HG03457 (cell line): ENCODE measurements around the gene CACNA1D.

Experiments used
- ATAC-seq: cut with Tn5 transposase; IDR thresholded peaks from one replicate; pipeline ENCODE4 v1.9.1; 2021; ENCODE audit warnings: moderate number of reproducible peaks; ENCODE audit not compliant: unreplicated experiment

Gene CACNA1D

GRCh38 chr3:53818221-53819162, 324.1 kb downstream of the CACNA1D start:
- ATAC-seq = no peak

DNA sequence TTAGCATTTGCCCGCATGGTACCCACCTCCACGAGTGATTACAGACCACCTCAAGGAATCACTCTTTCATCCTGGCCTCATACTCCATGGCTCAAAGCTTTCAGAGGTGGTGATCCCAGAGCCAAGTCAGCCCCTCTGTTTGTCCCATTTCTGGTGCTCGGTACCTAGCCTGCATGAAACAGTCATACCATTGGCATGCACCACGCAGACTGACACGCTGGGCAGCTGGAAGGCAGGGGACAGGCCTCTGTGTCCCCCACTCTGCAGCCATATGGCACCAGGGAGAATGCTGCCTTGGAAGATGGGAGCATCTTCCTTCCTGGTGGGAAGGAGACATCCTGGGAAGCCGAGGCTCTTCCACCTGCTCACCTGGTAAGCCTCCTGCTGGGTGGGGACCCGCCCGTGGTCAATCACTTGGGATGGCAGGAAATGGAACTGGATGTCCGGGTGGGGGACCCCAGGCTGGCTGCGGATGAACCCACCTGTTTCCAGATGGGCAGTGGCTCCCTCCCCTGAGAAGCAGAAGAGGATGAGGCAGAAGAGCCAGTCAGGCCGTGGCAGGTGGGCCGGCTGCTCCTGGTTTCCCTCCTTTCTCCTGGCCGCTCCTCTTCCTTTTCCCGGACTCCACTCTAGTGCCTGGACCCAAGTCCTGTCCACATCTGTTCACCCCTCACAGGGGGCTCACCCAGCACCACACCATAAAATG, 324.9 kb downstream of the CACNA1D start:
- no peak for ATAC-seq

DNA sequence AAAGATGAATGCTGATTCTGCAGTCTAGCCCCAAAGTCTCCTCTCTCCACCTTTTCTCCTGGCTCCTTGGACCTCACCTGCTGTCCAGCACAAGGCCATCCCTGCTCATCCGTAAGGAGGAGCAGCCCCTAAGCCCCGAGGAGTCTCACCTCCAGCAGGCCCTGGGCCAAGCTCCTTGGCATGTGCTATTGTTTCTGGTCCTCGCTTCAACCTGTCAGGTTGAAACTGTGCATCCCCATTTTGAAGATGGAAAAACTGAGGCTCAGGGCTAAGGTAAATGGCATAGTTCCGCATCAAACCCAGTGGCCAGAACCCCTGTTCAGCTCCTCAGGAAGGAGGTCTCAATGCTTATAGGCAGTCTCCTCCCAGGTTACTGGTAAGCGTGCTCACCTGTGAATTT, 325.7 kb downstream of the CACNA1D start:
- ATAC-seq = no peak

GRCh38 chr3:53820756-53821580, 326.6 kb downstream of the CACNA1D start:
- no peak for ATAC-seq

DNA sequence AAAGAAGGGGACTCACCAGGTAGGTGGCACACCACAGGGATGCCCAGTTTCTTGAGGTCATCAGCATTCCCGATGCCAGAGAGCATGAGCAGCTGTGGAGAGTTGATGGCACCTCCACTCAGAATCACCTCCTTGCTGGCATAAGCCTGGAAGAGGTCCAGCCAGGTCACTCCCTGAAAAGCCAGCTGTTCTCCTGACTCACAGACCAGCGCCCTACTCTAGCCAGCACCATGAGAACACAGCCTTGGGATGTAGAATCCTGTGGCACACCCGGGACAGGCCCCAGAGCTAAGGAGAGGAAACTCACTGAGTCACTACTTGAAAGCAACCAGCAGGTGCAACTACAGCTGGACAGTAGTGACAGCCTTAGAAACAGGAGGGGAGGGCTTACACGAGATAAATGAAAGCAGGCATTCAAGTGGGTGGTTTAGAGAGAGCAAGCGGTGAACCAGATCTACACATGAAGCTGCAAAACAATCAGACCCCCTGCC, 327.3 kb downstream of the CACNA1D start:
- no peak for ATAC-seq

- no peak for ATAC-seq
Observed at GRCh38 chr3:53822331-53822741, 327.9 kb downstream of the CACNA1D start.

- no peak for ATAC-seq
Observed at GRCh38 chr3:53823026-53823955, 328.9 kb downstream of the CACNA1D start.

- ATAC-seq = no peak
Observed at GRCh38 chr3:53823956-53824657, 329.7 kb downstream of the CACNA1D start.

DNA sequence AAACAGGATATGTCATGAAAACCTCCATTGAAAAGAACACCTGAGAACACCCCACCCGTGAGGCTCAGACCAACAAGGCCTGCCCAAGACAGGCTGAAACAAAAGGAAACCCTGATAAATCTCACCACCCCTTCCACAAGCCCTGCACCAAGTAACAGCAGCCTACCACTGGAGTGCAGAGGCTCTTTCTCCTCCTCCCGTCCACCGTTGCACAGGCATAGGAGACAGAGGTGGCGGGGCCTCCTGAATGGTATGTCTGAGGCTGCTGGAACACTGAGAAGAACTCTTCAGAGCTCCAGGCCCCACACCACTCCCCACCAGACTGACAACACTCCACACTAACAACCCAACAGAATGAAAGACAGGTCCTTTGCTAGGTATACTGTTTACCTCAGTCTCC, 330.4 kb downstream of the CACNA1D start:
- ATAC-seq = no peak

GRCh38 chr3:53826048-53826447, 331.6 kb downstream of the CACNA1D start:
- no peak for ATAC-seq

GRCh38 chr3:53828581-53828980, 334.2 kb downstream of the CACNA1D start:
- ATAC-seq = no peak

GRCh38 chr3:53829605-53830004, 335.2 kb downstream of the CACNA1D start:
- no peak for ATAC-seq

DNA sequence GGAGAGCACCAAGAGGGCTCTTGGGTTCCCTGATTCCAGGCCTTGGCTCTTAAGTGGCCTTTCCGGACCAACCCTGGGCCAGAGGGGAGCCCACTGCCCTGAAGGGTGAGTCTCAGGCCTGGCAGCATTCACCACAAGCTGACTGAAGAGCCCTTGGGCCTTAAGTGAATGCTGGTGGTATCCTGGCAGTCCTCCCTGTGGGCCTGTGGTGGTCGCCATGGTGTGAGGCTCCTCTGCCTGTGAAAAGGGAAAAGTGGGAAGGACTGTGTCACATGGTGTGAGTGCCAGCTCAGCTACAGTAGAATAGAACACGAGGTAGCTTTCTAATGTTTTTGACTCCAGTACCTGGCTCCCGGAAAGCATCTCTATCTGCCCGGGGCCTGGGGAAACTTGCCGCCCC, 336.5 kb downstream of the CACNA1D start:
- no peak for ATAC-seq

DNA sequence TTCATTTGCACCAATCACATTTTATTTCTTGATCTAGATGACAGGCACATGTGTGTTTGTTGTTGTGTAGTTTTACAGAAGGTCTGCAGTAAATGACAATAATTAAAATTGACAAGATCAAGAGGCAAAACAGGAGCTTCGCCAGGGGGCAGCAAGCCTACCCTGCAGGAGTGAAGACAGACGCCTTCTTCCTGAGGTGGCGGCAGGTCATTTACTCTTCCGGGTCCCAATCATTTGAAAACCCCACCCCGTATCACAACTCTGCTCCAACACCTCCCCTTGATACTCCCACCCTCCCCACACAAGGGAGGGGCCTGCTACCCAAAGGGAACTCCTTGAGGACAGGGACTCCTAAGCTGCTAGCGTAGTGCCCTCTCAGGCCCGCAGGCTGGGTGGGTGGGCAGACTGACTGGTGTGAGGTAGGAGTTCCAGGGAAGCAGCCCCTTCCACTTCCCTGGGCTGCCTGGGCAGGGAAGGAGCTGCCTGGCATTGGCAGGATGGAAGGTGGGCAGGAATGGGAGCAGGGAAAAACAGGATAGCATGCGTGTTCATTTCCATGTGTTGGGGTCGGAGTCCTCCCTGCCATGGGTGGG, 338.7 kb downstream of the CACNA1D start:
- ATAC-seq = no peak

DNA sequence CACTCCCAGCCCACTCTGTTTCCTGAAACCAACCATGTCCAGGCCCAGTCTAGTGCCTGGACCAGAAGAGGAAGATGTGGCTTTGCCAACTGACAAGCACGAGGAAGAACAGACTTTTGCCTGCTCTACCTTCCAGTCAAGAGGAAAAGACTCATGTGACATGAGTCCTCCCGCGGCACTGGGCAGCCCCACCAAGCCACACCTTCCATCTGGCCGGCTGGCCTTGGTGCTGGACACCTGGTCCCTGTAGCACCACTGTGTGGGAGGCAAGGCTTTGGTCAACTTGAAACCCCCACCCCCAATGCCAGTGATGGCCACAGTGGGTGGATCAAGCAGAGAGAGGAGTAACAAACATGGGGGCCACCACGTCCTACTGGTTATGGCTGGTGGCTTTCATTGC, 339.3 kb downstream of the CACNA1D start:
- ATAC-seq = no peak

DNA sequence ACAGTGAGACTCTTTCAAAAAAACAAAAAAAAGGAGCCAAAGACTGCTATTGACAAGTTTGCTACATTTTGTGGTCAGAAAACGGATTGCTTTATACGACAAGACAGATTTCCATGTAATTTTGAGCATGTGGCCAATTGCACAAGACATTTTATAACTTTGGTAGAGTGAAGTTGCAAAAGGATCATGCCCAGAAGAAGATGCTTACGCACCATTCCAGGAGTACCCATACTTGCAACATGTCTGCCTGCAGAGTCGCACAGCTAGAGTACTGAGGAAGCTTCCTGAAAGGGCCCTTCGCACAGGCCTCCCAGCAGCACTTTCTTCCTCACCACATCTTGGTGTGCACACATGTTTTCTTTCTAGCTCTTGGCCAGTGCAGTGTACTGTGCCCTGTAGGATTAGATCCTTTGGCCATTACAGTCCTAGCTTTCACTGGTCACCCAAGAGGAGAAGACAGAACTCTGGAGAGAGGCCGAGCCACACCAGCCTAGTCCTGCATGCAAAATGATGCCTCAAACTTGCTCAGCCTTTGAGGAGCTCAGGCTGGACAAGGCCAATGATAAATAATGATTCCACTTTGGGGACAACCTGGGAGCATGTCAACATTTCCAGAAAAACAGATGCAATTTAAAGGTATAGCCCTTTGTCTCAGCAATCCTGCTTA, 340.2 kb downstream of the CACNA1D start:
- no peak for ATAC-seq

DNA sequence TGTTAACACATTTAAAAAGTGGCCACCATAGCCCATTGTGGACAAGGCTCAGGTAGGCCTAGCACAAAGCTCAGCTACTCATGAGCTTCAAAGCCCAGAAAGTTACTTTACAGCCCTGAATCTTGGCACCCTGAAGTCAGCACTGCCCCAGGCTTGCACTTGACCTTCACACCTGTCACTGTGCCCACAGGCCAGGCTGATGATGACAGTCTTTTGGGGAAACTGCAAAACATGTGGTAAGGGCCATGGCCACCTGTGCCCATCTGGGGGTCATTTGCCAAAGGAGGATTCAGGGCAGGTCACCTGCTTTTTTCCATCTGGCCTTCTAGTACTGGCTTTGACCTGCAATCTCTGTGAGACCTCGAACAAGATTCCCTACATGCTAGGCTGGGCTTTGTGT, 340.8 kb downstream of the CACNA1D start:
- ATAC-seq = no peak

DNA sequence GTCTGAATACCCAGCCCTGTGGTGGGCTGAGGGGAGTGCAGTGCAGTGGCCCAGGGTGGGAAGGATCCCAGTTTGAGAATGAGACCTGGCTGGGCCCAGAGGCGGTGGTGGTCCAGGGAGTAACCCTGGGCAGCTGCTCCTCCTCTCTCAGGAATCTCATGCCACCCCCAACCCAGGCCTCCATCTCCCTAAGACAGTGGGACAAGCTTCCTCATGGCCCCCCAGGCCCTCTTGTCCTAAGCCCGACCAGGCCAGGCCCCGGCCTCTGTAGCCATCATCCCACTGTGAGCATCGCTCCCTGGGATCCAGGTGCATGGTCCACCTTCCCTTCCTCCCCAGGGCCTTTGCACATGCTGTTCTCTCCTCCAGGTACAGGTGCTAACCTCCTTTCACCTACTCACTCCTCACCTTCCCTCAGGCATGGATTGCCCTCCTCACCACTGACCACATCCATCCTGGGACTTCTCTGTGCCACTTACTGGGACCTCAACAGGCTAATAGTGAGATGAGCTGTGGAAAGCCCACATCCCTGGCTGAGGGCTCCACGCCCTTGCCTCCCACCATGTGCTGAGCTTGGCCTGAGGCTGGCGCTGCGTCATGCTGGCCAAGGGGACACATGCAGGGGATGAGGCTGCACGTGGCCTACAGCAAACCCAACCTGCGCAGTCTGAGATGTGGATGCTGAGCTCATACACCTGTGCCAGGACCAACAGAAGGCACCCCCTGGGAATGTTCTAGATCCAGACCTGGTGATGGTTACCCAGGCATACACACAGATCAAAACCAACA, 341.9 kb downstream of the CACNA1D start:
- no peak for ATAC-seq
